Skeletal muscle satellite cell (primary cell): Measurements from ENCODE around the gene SLC2A9.

ENCODE experiments used
- H3K27me3 ChIP-seq: 2 replicates; pipeline ENCODE4 v1.7.0; 2013; ENCODE audit warnings: low read length; ENCODE audit not compliant: control insufficient read depth, insufficient read depth
- H3K36me3 ChIP-seq: 2 replicates; pipeline ENCODE4 v1.7.0; 2013; ENCODE audit warnings: mild to moderate bottlenecking, control low read depth, low read length; ENCODE audit not compliant: insufficient read depth
- H3K4me1 ChIP-seq: 2 replicates; pipeline ENCODE4 v1.7.0; 2013; ENCODE audit warnings: low read length; ENCODE audit not compliant: control insufficient read depth, insufficient read depth
- H3K4me2 ChIP-seq: 2 replicates; pipeline ENCODE4 v1.7.0; 2013; ENCODE audit warnings: mild to moderate bottlenecking, low read length
- H3K4me3 ChIP-seq: 2 replicates; pipeline ENCODE4 v1.7.0; 2013; ENCODE audit warnings: low read length
- H3K9ac ChIP-seq: 2 replicates; pipeline ENCODE4 v1.7.0; 2013; ENCODE audit warnings: mild to moderate bottlenecking, low read depth, low read length, moderate library complexity
- H3K9me3 ChIP-seq: replicated peaks from 2 replicates; pipeline ENCODE4 v1.7.0; 2013; ENCODE audit warnings: mild to moderate bottlenecking, control low read depth, low read length

Gene SLC2A9

DNA sequence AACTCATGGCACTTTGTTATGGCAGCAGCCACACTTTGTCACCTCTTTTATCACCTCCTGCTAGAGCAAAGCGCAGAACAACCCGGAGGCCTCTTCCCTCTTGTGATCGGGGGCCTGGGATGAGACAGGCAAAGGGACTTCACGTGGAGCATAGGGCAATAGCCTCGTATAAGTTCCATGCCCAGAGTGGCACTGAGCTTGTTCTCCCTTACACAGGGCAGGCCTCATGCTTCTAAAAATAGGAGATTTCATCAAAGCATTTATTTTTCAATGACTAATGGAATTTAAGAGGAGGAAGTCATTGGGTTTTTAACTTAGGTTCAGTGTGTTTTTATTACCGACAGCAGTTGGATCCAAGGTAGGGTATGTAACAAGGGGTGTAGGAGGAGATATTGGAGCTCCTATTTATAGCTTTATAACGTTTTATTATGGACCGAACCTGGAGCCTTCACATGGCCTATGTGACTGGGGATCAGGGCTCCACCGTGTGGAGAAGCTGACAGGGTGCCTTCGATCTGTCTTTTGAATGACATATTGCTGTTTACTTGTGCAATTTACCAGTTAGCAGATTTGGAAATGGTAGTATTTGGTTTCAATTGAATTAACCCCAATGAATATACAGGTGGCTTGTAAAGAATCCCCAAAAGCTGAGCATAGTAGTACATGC lies 93.8 kb downstream of the SLC2A9 start:
- Histone ChIP-seq H3K9ac (no peak overlapping the region), H3K36me3 (no peaks in the 10 kb centered on the region), H3K4me3 (no peak overlapping the region), H3K4me2 (no peak overlapping the region), H3K27me3 (no peaks in the 10 kb centered on the region), H3K4me1 (no peaks in the 10 kb centered on the region), H3K9me3 (no peaks in the 10 kb centered on the region)

DNA sequence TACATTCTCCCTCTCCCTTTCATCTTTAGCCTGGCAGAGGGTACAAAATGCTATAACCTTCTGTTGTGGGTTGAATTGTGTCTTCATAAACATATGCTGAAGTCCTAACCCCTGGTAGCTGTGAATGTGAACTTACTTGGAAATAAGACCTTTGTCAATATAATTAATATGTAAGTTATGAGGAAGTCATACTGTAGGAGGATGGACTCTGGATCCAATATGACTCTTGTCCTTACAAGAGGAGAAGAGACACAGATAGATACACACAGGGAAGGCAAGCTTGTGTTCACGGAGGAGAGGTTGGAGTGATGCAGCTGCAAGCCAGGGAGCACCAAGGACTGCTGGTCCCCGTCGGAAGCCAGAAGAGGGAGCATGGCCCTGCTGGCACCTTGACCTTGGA lies 94.7 kb downstream of the SLC2A9 start:
- Histone ChIP-seq H3K4me2 (no peak overlapping the region), H3K36me3 (no peaks in the 10 kb centered on the region), H3K4me3 (no peak overlapping the region), H3K27me3 (no peaks in the 10 kb centered on the region), H3K9ac (no peak overlapping the region), H3K9me3 (no peaks in the 10 kb centered on the region), H3K4me1 (no peaks in the 10 kb centered on the region)

DNA sequence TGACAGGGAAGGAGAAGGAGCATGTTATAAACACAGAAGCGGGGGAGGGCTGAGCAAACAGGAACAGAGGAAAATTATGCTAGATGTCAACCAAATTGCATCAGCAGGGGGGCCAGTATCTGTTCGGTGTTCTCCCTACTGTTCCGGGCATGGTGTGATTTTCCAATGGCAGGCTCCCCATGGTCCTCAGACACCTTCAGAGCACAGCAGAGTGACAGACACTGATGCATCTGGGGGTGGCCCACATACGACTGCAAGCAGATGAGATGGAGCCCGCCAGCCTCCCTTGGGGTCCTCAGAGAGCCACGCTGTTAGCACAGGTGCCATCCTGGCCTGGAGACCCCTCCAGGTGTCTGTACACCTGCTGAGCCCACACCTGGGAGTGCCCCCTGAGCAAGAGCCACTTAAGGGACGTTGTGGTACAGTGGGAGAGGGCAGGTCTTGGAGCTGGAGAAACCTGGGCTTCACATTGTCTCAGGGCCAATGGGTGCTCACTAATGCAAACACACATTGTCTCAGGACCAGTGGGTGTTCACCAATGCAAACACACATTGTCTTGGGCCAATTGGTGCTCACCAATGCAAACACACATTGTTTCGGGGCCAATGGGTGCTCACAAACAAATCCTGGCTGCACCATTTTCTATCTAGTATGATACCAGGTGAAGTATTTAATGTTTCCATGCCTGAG lies 95.4 kb downstream of the SLC2A9 start:
- Histone ChIP-seq H3K27me3 (no peaks in the 10 kb centered on the region), H3K9ac (no peak overlapping the region), H3K4me1 (no peaks in the 10 kb centered on the region), H3K9me3 (no peaks in the 10 kb centered on the region), H3K4me3 (no peak overlapping the region), H3K36me3 (no peaks in the 10 kb centered on the region), H3K4me2 (no peak overlapping the region)

DNA sequence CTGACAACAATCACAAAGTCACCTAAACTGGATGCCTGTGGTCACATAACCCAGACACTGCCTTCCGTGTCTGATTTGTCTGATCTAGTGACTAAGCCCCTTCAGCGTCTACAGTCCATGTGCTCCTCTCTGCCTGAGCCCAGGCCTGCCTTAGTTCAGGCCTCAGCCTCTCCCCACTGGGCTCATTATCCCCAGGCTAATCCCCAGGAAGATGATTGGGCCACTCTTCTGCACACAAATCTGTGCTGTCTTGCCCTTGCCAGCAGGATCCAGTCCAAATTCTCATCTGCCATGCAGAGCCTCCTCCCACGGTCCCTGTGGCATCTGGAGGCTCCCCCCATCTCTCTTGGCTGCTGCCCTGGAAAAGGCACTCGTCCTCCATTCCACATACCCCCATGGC lies 96.5 kb downstream of the SLC2A9 start:
- Histone ChIP-seq H3K36me3 (no peaks in the 10 kb centered on the region), H3K27me3 (no peaks in the 10 kb centered on the region), H3K4me3 (no peak overlapping the region), H3K9ac (no peak overlapping the region), H3K4me1 (no peaks in the 10 kb centered on the region), H3K4me2 (no peak overlapping the region), H3K9me3 (no peaks in the 10 kb centered on the region)

DNA sequence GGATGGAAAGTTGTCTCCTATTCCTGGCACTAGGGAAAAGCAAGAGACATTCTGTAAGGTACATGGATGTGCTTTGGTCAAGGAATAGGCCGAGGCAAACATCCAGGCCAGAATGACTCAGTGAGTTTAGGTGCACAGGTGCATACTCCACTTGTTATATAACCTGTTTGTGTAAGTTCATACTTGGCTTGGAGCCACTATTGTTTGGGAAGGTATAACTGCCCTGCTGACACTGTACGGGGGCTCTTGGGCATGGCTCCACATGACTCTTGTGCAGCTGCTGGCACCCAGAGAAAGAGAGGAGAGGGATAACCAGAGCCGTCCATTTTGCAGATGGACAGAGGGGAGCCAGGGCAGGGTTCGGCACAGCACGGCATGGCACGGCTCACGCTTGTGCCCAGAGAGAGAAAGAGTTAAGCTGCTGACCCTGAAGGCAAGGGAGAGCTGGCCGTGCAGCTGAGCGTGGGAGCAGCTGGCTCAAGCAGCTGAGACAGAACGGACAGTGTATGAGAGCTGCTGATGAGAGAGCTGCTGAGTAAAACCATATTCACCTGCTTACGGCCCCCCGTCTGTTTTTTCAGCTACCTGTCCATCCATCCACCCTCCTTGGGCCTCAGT lies 98.0 kb downstream of the SLC2A9 start:
- Histone ChIP-seq H3K36me3 (no peaks in the 10 kb centered on the region), H3K9ac (no peak overlapping the region), H3K4me1 (no peaks in the 10 kb centered on the region), H3K27me3 (no peaks in the 10 kb centered on the region), H3K4me3 (no peak overlapping the region), H3K4me2 (no peak overlapping the region), H3K9me3 (no peaks in the 10 kb centered on the region)

DNA sequence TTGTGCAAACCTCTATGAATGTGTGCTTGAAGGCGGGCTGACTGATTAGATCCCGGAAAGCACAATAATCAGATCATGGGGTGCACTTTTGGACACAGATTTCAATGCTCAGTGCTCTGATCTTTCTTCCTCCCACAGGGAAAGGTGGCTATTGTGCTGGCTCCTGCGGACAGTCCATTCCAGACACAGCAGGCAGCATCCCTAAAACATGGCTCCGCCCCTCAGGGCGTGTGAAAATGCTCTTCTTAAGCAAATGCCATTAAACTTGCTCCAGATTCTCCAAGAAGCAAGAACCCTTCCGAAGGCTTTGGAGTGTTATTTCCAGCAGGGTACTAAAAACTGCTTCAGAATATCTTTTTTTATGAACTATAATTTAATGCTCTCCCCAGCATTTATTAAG lies 100.0 kb downstream of the SLC2A9 start:
- Histone ChIP-seq H3K4me3 (no peak overlapping the region), H3K9me3 (no peaks in the 10 kb centered on the region), H3K4me1 (no peaks in the 10 kb centered on the region), H3K4me2 (no peak overlapping the region), H3K36me3 (no peaks in the 10 kb centered on the region), H3K27me3 (no peaks in the 10 kb centered on the region), H3K9ac (no peak overlapping the region)

DNA sequence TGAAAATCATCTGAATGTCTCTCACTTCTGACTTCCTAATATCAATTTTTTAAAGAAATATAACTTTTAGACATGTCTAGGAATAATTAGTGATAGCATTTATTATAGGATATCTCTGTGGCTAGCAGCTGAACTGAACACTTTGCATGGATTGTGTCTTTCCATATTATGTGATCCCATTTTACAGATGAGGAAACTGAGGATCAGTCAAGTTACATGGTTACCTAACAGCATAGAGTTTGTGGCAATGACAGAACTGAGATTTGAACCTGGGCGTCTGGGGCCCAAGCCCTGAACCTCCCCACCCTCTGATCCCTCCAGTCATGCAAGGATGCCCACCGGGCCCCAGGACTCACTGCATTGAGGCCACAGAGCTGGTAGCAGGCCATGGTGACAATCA lies 101.3 kb downstream of the SLC2A9 start:
- no peak overlapping the region for H3K4me2 ChIP-seq
- H3K9me3 ChIP-seq: no peaks in the 10 kb centered on the region
- no peaks in the 10 kb centered on the region for H3K36me3 ChIP-seq
- H3K4me1 ChIP-seq: no peaks in the 10 kb centered on the region
- no peaks in the 10 kb centered on the region for H3K27me3 ChIP-seq
- H3K4me3 ChIP-seq: no peak overlapping the region
- no peak overlapping the region for H3K9ac ChIP-seq

DNA sequence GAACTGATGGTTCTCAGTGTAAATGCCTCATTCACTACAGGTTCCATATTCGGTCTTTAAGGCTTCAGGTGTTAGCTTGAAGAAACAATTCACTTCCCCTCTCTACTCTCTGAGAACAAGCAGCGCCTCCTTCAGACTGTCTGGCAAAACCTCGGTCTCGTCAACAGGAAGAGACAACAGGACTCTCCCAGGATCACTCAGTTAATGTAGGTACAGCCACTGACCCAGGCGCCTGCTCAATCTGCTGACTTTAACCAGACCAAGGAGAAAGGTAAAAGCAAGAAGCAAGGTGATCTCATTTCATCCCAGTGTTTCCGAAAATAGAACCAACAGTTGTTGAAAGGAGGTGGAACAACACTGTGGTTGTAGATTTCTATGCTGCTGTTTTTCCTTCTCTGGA lies 102.2 kb downstream of the SLC2A9 start:
- Histone ChIP-seq H3K36me3 (no peaks in the 10 kb centered on the region), H3K9me3 (no peaks in the 10 kb centered on the region), H3K9ac (no peak overlapping the region), H3K27me3 (no peaks in the 10 kb centered on the region), H3K4me1 (no peaks in the 10 kb centered on the region), H3K4me2 (no peak overlapping the region), H3K4me3 (no peak overlapping the region)

DNA sequence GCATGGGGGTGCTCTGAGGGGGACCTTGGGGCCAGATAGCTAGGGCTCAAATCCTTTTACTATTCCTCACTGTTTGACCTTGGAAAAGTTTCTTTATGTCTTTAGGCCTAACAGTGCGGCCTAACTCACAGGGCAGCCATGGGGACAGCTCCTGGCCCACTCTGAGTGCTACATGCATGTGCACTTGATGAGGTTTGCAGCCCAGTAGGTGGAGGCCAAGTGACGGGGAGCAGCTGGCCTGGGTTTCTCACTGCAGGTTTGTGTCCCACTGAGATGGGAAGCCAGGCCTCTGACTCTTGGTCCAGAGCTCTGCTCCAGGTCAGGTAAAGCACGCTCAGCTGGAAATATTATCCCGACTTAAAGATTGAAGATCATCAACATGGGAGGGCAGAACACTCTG lies 102.8 kb downstream of the SLC2A9 start:
- Histone ChIP-seq H3K9ac (no peak overlapping the region), H3K36me3 (no peaks in the 10 kb centered on the region), H3K4me1 (no peaks in the 10 kb centered on the region), H3K4me2 (no peak overlapping the region), H3K27me3 (no peaks in the 10 kb centered on the region), H3K4me3 (no peak overlapping the region), H3K9me3 (no peaks in the 10 kb centered on the region)

DNA sequence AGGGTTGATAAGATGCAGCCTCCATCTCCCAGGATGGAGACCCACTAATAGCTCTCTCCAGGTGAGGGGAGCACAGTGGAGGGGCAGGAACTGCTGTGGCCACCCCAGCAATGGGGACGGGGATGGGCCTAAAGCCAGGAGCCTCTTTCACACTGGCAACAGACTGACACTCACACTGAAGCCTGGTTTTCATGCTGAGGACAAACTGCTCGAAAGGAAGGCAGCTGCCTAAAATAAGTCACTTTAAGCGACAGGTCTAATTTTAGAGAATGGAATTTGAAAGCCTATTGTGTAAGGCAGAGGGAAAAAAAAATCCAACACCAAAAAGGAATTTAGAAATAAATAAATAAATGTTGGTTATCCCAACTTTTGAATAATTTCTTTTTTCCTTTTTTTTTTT lies 104.4 kb downstream of the SLC2A9 start:
- no peaks in the 10 kb centered on the region for H3K27me3 ChIP-seq
- H3K4me3 ChIP-seq: no peak overlapping the region
- H3K36me3 ChIP-seq: no peaks in the 10 kb centered on the region
- no peaks in the 10 kb centered on the region for H3K4me1 ChIP-seq
- H3K9me3 ChIP-seq: no peaks in the 10 kb centered on the region
- no peak overlapping the region for H3K4me2 ChIP-seq
- no peak overlapping the region for H3K9ac ChIP-seq

DNA sequence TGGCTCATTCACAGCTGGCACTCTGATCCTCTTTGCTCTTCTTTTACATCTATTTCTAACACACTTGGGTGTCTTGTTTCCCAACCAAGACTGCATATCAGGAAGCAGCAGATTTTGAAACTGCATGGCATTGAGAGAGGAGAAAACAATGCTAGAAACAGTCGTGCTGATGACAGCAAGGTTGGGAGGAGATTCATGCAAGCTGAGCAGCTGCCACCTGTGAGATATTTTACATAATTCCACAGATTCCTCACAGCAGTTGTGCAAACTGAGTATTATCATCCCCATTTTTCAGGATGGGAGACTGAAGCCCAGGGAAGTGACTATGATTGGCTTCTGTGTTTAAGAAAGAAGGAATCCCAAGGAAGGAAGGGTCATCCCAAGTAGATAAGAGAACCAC lies 105.0 kb downstream of the SLC2A9 start:
- Histone ChIP-seq H3K4me1 (no peaks in the 10 kb centered on the region), H3K4me2 (no peak overlapping the region), H3K9me3 (no peaks in the 10 kb centered on the region), H3K9ac (no peak overlapping the region), H3K27me3 (no peaks in the 10 kb centered on the region), H3K36me3 (no peaks in the 10 kb centered on the region), H3K4me3 (no peak overlapping the region)

DNA sequence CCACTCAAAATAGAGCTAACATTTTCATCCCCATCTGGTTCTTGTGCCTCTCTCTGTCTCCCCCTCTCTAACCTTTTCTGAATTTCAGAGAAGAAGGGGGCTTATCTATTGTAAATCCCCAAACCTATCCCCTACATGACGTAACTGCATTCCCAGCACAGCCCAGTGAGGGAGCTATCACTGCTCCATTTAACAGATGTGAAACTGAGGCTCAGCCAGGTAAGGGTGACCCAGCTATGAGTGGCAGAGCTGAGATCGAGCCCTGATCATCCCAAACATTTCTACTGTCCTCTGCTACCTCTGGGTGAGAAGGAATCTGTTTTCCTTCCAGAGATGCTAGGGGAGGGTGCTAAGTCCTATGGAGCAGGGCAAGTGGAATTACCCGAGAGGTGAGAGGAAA lies 107.5 kb downstream of the SLC2A9 start:
- Histone ChIP-seq H3K9me3 (no peaks in the 10 kb centered on the region), H3K4me2 (no peak overlapping the region), H3K4me3 (no peak overlapping the region), H3K9ac (no peak overlapping the region), H3K4me1 (no peaks in the 10 kb centered on the region), H3K27me3 (no peaks in the 10 kb centered on the region), H3K36me3 (no peaks in the 10 kb centered on the region)
